HL-60 (cell line): ENCODE results near the gene SPACA9.
A peak's percentile ranks its signal among the peaks of the same experiment; 100 is the strongest.

Experiments
- DNase-seq, 2 experiments: peaks; one replicate each; pipeline ENCODE4 v3.0.0-alpha.2; 2010 to 2020; ENCODE audit warnings: low read depth in 1 of 2, low spot score in 1 of 2
- H3K27ac ChIP-seq: fragments of 250-450 bp; sonication (Bioruptor Pico); replicated peaks from 2 replicates; pipeline ENCODE4 v1.5.1; 2020; ENCODE audit warnings: mild to moderate bottlenecking, moderate library complexity
- H3K27me3 ChIP-seq: fragments of 250-450 bp; sonication (Bioruptor Pico); 2 replicates; pipeline ENCODE4 v1.5.1; 2021; ENCODE audit warnings: mild to moderate bottlenecking, moderate library complexity; ENCODE audit not compliant: insufficient read depth, poor library complexity, severe bottlenecking
- H3K4me3 ChIP-seq: replicated peaks from 2 replicates; pipeline ENCODE4 v1.5.1; 2011; ENCODE audit warnings: mild to moderate bottlenecking, control low read depth, low read length; ENCODE audit not compliant: insufficient read depth
- CTCF ChIP-seq: IDR thresholded peaks from one replicate; pipeline ENCODE4 v1.5.1; 2011; ENCODE audit warnings: low read length, control low read depth, inconsistent platforms; ENCODE audit not compliant: insufficient read depth
- GABPA ChIP-seq: IDR thresholded peaks from 2 replicates; pipeline ENCODE4 v1.6.1; 2012; ENCODE audit warnings: low read depth
- POLR2AphosphoS5 ChIP-seq: IDR thresholded peaks from 2 replicates; pipeline ENCODE4 v1.6.1; 2012; ENCODE audit warnings: low read depth
- SPI1 ChIP-seq: IDR thresholded peaks from 2 replicates; pipeline ENCODE4 v1.6.1; 2012; ENCODE audit warnings: low read depth, mild to moderate bottlenecking, borderline replicate concordance
- TF ChIP-seq, protein P1 (sequence below): IDR thresholded peaks from 2 replicates; pipeline ENCODE4 v1.6.1; 2012; ENCODE audit warnings: low read depth; ENCODE audit not compliant: insufficient replicate concordance

The SPACA9 gene

GRCh38 chr9:132875159-132875558 lies 3.5 kb upstream of the SPACA9 start:
- Histone ChIP-seq H3K4me3 (no peak overlapping the region), H3K27ac (no peak overlapping the region), H3K27me3 (no peaks in the 10 kb centered on the region)
- no peak for TF ChIP-seq GABPA
- TF ChIP-seq POLR2AphosphoS5 = no peak
- TF ChIP-seq, protein P1, sequence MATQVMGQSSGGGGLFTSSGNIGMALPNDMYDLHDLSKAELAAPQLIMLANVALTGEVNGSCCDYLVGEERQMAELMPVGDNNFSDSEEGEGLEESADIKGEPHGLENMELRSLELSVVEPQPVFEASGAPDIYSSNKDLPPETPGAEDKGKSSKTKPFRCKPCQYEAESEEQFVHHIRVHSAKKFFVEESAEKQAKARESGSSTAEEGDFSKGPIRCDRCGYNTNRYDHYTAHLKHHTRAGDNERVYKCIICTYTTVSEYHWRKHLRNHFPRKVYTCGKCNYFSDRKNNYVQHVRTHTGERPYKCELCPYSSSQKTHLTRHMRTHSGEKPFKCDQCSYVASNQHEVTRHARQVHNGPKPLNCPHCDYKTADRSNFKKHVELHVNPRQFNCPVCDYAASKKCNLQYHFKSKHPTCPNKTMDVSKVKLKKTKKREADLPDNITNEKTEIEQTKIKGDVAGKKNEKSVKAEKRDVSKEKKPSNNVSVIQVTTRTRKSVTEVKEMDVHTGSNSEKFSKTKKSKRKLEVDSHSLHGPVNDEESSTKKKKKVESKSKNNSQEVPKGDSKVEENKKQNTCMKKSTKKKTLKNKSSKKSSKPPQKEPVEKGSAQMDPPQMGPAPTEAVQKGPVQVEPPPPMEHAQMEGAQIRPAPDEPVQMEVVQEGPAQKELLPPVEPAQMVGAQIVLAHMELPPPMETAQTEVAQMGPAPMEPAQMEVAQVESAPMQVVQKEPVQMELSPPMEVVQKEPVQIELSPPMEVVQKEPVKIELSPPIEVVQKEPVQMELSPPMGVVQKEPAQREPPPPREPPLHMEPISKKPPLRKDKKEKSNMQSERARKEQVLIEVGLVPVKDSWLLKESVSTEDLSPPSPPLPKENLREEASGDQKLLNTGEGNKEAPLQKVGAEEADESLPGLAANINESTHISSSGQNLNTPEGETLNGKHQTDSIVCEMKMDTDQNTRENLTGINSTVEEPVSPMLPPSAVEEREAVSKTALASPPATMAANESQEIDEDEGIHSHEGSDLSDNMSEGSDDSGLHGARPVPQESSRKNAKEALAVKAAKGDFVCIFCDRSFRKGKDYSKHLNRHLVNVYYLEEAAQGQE = no peak
- TF ChIP-seq CTCF = no peak
- TF ChIP-seq SPI1 = no peak
- no peak for DNase-seq

DNA sequence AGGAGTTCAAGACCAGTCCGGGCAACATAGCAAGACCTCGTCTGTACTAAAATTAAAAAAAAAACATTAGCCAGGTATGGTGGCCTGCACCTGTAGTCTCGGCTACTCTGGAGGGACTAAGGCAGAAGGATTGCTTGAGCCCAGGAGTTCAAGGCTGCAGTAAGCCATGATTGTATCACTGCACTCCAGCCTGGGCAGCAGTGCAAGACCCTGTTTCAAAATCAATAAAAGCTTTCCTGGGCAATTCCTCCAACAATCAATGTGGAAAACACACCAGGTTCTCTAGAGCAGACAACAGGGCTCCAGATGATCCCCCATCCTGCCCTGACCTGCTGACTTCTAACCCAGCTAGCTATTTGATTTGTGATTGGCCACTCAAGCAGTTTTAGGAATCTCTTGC lies 1.8 kb upstream of the SPACA9 start:
- no peak for TF ChIP-seq GABPA
- TF ChIP-seq POLR2AphosphoS5 = no peak
- H3K4me3 ChIP-seq = no peak overlapping the region
- no peaks in the 10 kb centered on the region for H3K27me3 ChIP-seq

GRCh38 chr9:132877458-132877823 lies 1.3 kb upstream of the SPACA9 start:
- no peak overlapping the region for H3K27ac ChIP-seq
- TF ChIP-seq GABPA (no peak), SPI1 (no peak)
- H3K27me3 ChIP-seq = no peaks in the 10 kb centered on the region
- DNase-seq = no peak
- H3K4me3 ChIP-seq = peak overlapping the region; percentile 83

More for the DNA sequence above, 1.8 kb upstream of the SPACA9 start:
- no peak for DNase-seq
- H3K27ac ChIP-seq = no peak overlapping the region

- Histone ChIP-seq H3K27me3 (no peaks in the 10 kb centered on the region), H3K27ac (peak within 1 kb of the TSS; percentile 71), H3K4me3 (peak within 1 kb of the TSS; percentile 83)
- no peak for TF ChIP-seq POLR2AphosphoS5
- TF ChIP-seq CTCF = no peak
- no peak for TF ChIP-seq GABPA
- TF ChIP-seq SPI1 = no peak
- TF ChIP-seq, protein P1 = no peak
- DNase-seq = peak; percentile 43 to 49
Observed at GRCh38 chr9:132877824-132878694, 639 bp upstream of the SPACA9 start, which contains the start of gene AK8. Gene AK8 (minus strand): TSS chr9:132878284. CDS start chr9:132878255, 29 bp downstream.
